GM13977 (cell line): ENCODE results near the gene ADGRE3.

Experiments used
- DNase-seq: peaks from one replicate; pipeline ENCODE4 v3.0.0; 2012; ENCODE audit warnings: low spot score
- in situ Hi-C: fragments of 300-500 bp; cut with MboI; formaldehyde crosslinking; loops from one replicate; pipeline ENCODE4 v1.12.0; 2022; ENCODE audit warnings: low sequenced_read_pairs, low pct_unique_long_range_greater_than_20kb, mixed read lengths, inconsistent platforms; ENCODE audit not compliant: unreplicated experiment
- TF ChIP-seq, protein P1 (sequence below): IDR thresholded peaks from 2 replicates; pipeline ENCODE4 v1.5.1; 2012; ENCODE audit warnings: mild to moderate bottlenecking, control low read depth; ENCODE audit not compliant: insufficient read depth; ENCODE audit errors: extremely low read depth, missing control alignments

Gene ADGRE3

GRCh38 chr19:14571695-14572490, 102.8 kb downstream of the ADGRE3 start, which contains the start of gene NDUFB7:
Gene NDUFB7 (minus strand): TSS chr19:14572066. CDS start chr19:14572000, 66 bp downstream.
- TF ChIP-seq, protein P1, sequence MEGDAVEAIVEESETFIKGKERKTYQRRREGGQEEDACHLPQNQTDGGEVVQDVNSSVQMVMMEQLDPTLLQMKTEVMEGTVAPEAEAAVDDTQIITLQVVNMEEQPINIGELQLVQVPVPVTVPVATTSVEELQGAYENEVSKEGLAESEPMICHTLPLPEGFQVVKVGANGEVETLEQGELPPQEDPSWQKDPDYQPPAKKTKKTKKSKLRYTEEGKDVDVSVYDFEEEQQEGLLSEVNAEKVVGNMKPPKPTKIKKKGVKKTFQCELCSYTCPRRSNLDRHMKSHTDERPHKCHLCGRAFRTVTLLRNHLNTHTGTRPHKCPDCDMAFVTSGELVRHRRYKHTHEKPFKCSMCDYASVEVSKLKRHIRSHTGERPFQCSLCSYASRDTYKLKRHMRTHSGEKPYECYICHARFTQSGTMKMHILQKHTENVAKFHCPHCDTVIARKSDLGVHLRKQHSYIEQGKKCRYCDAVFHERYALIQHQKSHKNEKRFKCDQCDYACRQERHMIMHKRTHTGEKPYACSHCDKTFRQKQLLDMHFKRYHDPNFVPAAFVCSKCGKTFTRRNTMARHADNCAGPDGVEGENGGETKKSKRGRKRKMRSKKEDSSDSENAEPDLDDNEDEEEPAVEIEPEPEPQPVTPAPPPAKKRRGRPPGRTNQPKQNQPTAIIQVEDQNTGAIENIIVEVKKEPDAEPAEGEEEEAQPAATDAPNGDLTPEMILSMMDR = peak; percentile 95
- DNase-seq = peak; percentile 87
- in situ Hi-C loops = no loop called here

GRCh38 chr19:14570864-14571527, 103.6 kb downstream of the ADGRE3 start:
- no peak for DNase-seq
- TF ChIP-seq, protein P1 = no peak
- in situ Hi-C loops = no loop called here
